Measurements from ENCODE around the gene CNOT2. TPM values are rescaled to one million over a fixed set of nuclear protein-coding genes. Genes with fewer than 3 reads are reported as not detected.
A peak's percentile ranks its signal among the peaks of the same experiment; 100 is the strongest.

The CNOT2 gene
- total RNA-seq (100 to 1,000 TPM; 120 to 121 TPM), polyA plus RNA-seq (100 to 1,000 TPM in 1 of 2 donors, 10 to 100 TPM in 1; 93.5 to 115 TPM)

GRCh38 chr12:70242695-70243509 is at the start of gene CNOT2:
Gene CNOT2 (plus strand): TSS chr12:70243433. CDS start chr12:70278227, 34,794 bp downstream.
- Mint-ChIP-seq H3K4me1 (peaks cover 41 to 75% (median 54%) of the 10 kb centered on the region in 4 donors), H3K36me3 (peaks cover 40 to 50% of the 10 kb centered on the region in 2 donors), H3K27ac (peak within 1 kb of the TSS; percentile 98 to 100 (median 100)), H3K4me3 (peak within 1 kb of the TSS; percentile 96 to 100 (median 99)), H3K9me3 (no peaks in the 10 kb centered on the region), H3K27me3 (peaks cover 0 to 2% of the 10 kb centered on the region in 2 donors)
- Histone ChIP-seq H3K4me1 (ENCODE audit: insufficient read depth, low read length) (peaks cover 61% of the 10 kb centered on the region), H3K27ac (ENCODE audit: low read depth, low read length) (peak within 1 kb of the TSS; percentile 99), H3K9me3 (ENCODE audit: control insufficient read depth in 1 of 2, low read length in 2 of 2) (no peaks in the 10 kb centered on the region), H3K4me3 (ENCODE audit: low read length in 2 of 2) (peak within 1 kb of the TSS; percentile 88 to 93), H3K27me3 (ENCODE audit: insufficient read depth, low read length) (no peaks in the 10 kb centered on the region), H3K36me3 (ENCODE audit: insufficient read depth, low read length) (peaks cover 10% of the 10 kb centered on the region)
- peak; percentile 88 to 94 (median 90) for DNase-seq
- intact Hi-C loops (cut with micrococcal nuclease), result loop anchor here (1.0 to 10.0 kb wide), 8 partner anchors 14 to 1514 kb away; partner anchors contain the start of genes CCT2, CPSF6, KCNMB4 and RAB3IP
- ChIA-PET POLR2A (ENCODE audit: partially characterized antibody) (interaction anchor here (1.4 to 3.0 kb wide), 8 partner anchors 10 to 1511 kb away, joined by 3 to 24 read pairs (median 6); partner anchors contain the start of genes KCNMB4, RAB21, THAP2 and ZFC3H1), CTCF (ENCODE audit: partially characterized antibody) (no interaction called here)

GRCh38 chr12:70194076-70194475 is 49.2 kb upstream of the CNOT2 start:
- Mint-ChIP-seq H3K4me1 (no peaks in the 10 kb centered on the region), H3K36me3 (no peaks in the 10 kb centered on the region), H3K27ac (no peak overlapping the region), H3K4me3 (no peak overlapping the region), H3K9me3 (no peaks in the 10 kb centered on the region), H3K27me3 (peaks cover 0 to 6% of the 10 kb centered on the region in 2 donors)
- intact Hi-C loops (cut with micrococcal nuclease), result no loop called here
- Histone ChIP-seq H3K36me3 (ENCODE audit: insufficient read depth, low read length) (no peaks in the 10 kb centered on the region), H3K4me1 (ENCODE audit: insufficient read depth, low read length) (no peaks in the 10 kb centered on the region), H3K9me3 (ENCODE audit: control insufficient read depth in 1 of 2, low read length in 2 of 2) (no peaks in the 10 kb centered on the region), H3K4me3 (ENCODE audit: low read length in 2 of 2) (no peak overlapping the region), H3K27me3 (ENCODE audit: insufficient read depth, low read length) (no peaks in the 10 kb centered on the region), H3K27ac (ENCODE audit: low read depth, low read length) (no peak overlapping the region)
- CTCF ChIA-PET (ENCODE audit: partially characterized antibody), result no interaction called here
- DNase-seq, result no peak
- POLR2A ChIA-PET (ENCODE audit: partially characterized antibody), result no interaction called here

- no peak overlapping the region for H3K27ac ChIP-seq (ENCODE audit: low read depth, low read length)
- Mint-ChIP-seq H3K9me3 (peaks cover 0 to 2% (median 0%) of the 10 kb centered on the region in 8 donors), H3K27me3 (peaks cover 3 to 6% of the 10 kb centered on the region in 2 donors), H3K4me1 (no peaks in the 10 kb centered on the region), H3K36me3 (no peaks in the 10 kb centered on the region), H3K27ac (no peak overlapping the region), H3K4me3 (no peak overlapping the region)
- no peaks in the 10 kb centered on the region for H3K9me3 ChIP-seq (ENCODE audit: control insufficient read depth in 1 of 2, low read length in 2 of 2)
- DNase-seq, result no peak
- CTCF ChIA-PET (ENCODE audit: partially characterized antibody), result no interaction called here
- H3K36me3 ChIP-seq (ENCODE audit: insufficient read depth, low read length), result no peaks in the 10 kb centered on the region
- no peak overlapping the region for H3K4me3 ChIP-seq (ENCODE audit: low read length in 2 of 2)
- intact Hi-C loops (cut with micrococcal nuclease), result no loop called here
- H3K27me3 ChIP-seq (ENCODE audit: insufficient read depth, low read length), result no peaks in the 10 kb centered on the region
- POLR2A ChIA-PET (ENCODE audit: partially characterized antibody), result no interaction called here
- no peaks in the 10 kb centered on the region for H3K4me1 ChIP-seq (ENCODE audit: insufficient read depth, low read length)
These were observed 46.4 kb upstream of the CNOT2 start for GRCh38 chr12:70196811-70197281.

GRCh38 chr12:70197345-70197744 is 45.9 kb upstream of the CNOT2 start:
- Histone ChIP-seq H3K9me3 (ENCODE audit: control insufficient read depth in 1 of 2, low read length in 2 of 2) (no peaks in the 10 kb centered on the region), H3K4me3 (ENCODE audit: low read length in 2 of 2) (no peak overlapping the region), H3K4me1 (ENCODE audit: insufficient read depth, low read length) (no peaks in the 10 kb centered on the region), H3K27me3 (ENCODE audit: insufficient read depth, low read length) (no peaks in the 10 kb centered on the region), H3K27ac (ENCODE audit: low read depth, low read length) (no peak overlapping the region), H3K36me3 (ENCODE audit: insufficient read depth, low read length) (no peaks in the 10 kb centered on the region)
- H3K27me3 Mint-ChIP-seq, result peaks cover 3 to 6% of the 10 kb centered on the region in 2 donors
- H3K4me3 Mint-ChIP-seq, result no peak overlapping the region
- H3K27ac Mint-ChIP-seq, result no peak overlapping the region
- H3K9me3 Mint-ChIP-seq, result peaks cover 0 to 2% (median 0%) of the 10 kb centered on the region in 8 donors
- POLR2A ChIA-PET (ENCODE audit: partially characterized antibody), result no interaction called here
- DNase-seq, result no peak
- CTCF ChIA-PET (ENCODE audit: partially characterized antibody), result no interaction called here
- intact Hi-C loops (cut with micrococcal nuclease), result no loop called here
- H3K36me3 Mint-ChIP-seq, result no peaks in the 10 kb centered on the region
- H3K4me1 Mint-ChIP-seq, result no peaks in the 10 kb centered on the region

GRCh38 chr12:70213707-70214106 is 29.5 kb upstream of the CNOT2 start:
- ChIA-PET CTCF (ENCODE audit: partially characterized antibody) (no interaction called here), POLR2A (ENCODE audit: partially characterized antibody) (no interaction called here)
- no peaks in the 10 kb centered on the region for H3K27me3 ChIP-seq (ENCODE audit: insufficient read depth, low read length)
- DNase-seq, result no peak
- no peaks in the 10 kb centered on the region for H3K4me1 Mint-ChIP-seq
- H3K9me3 Mint-ChIP-seq, result peaks cover 3 to 63% (median 49%) of the 10 kb centered on the region in 8 donors
- H3K4me1 ChIP-seq (ENCODE audit: insufficient read depth, low read length), result no peaks in the 10 kb centered on the region
- no peak overlapping the region for H3K4me3 Mint-ChIP-seq
- H3K27me3 Mint-ChIP-seq, result no peaks in the 10 kb centered on the region
- H3K36me3 ChIP-seq (ENCODE audit: insufficient read depth, low read length), result no peaks in the 10 kb centered on the region
- intact Hi-C loops (cut with micrococcal nuclease), result no loop called here
- H3K9me3 ChIP-seq (ENCODE audit: control insufficient read depth in 1 of 2, low read length in 2 of 2), result peaks cover 0 to 7% of the 10 kb centered on the region in 2 donors
- no peak overlapping the region for H3K4me3 ChIP-seq (ENCODE audit: low read length in 2 of 2)
- no peak overlapping the region for H3K27ac Mint-ChIP-seq
- no peak overlapping the region for H3K27ac ChIP-seq (ENCODE audit: low read depth, low read length)
- H3K36me3 Mint-ChIP-seq, result peaks cover 13 to 23% of the 10 kb centered on the region in 2 donors

- POLR2A ChIA-PET (ENCODE audit: partially characterized antibody), result no interaction called here
These were observed 28.1 kb upstream of the CNOT2 start for GRCh38 chr12:70214972-70215617.

GRCh38 chr12:70217416-70217815 is 25.8 kb upstream of the CNOT2 start:
- intact Hi-C loops (cut with micrococcal nuclease), result no loop called here

More at GRCh38 chr12:70214972-70215617, 28.1 kb upstream of the CNOT2 start:
- CTCF ChIA-PET (ENCODE audit: partially characterized antibody), result interaction anchor here (0.6 to 0.9 kb wide), 2 partner anchors 16 to 314 kb away, joined by 3 read pairs; no protein-coding TSS in a partner anchor
- H3K9me3 ChIP-seq (ENCODE audit: control insufficient read depth in 1 of 2, low read length in 2 of 2), result no peaks in the 10 kb centered on the region
- H3K36me3 ChIP-seq (ENCODE audit: insufficient read depth, low read length), result no peaks in the 10 kb centered on the region
- Mint-ChIP-seq H3K27ac (no peak overlapping the region), H3K9me3 (peaks cover 0 to 49% (median 35%) of the 10 kb centered on the region in 8 donors), H3K27me3 (no peaks in the 10 kb centered on the region), H3K4me3 (no peak overlapping the region), H3K4me1 (no peaks in the 10 kb centered on the region), H3K36me3 (peaks cover 13 to 23% of the 10 kb centered on the region in 2 donors)
- H3K27ac ChIP-seq (ENCODE audit: low read depth, low read length), result no peak overlapping the region
- no peak for DNase-seq
- intact Hi-C loops (cut with micrococcal nuclease), result no loop called here
- no peaks in the 10 kb centered on the region for H3K4me1 ChIP-seq (ENCODE audit: insufficient read depth, low read length)
- H3K27me3 ChIP-seq (ENCODE audit: insufficient read depth, low read length), result no peaks in the 10 kb centered on the region
- H3K4me3 ChIP-seq (ENCODE audit: low read length in 2 of 2), result no peak overlapping the region

More at GRCh38 chr12:70217416-70217815, 25.8 kb upstream of the CNOT2 start:
- Histone ChIP-seq H3K4me1 (ENCODE audit: insufficient read depth, low read length) (no peaks in the 10 kb centered on the region), H3K36me3 (ENCODE audit: insufficient read depth, low read length) (no peaks in the 10 kb centered on the region), H3K9me3 (ENCODE audit: control insufficient read depth in 1 of 2, low read length in 2 of 2) (no peaks in the 10 kb centered on the region), H3K4me3 (ENCODE audit: low read length in 2 of 2) (no peak overlapping the region), H3K27me3 (ENCODE audit: insufficient read depth, low read length) (no peaks in the 10 kb centered on the region), H3K27ac (ENCODE audit: low read depth, low read length) (no peak overlapping the region)
- Mint-ChIP-seq H3K27ac (no peak overlapping the region), H3K4me3 (no peak overlapping the region), H3K4me1 (no peaks in the 10 kb centered on the region), H3K27me3 (no peaks in the 10 kb centered on the region), H3K9me3 (peaks cover 0 to 30% (median 18%) of the 10 kb centered on the region in 8 donors), H3K36me3 (peaks cover 13 to 30% of the 10 kb centered on the region in 2 donors)
- ChIA-PET POLR2A (ENCODE audit: partially characterized antibody) (no interaction called here), CTCF (ENCODE audit: partially characterized antibody) (no interaction called here)
- no peak for DNase-seq
